SHP77 treated with DMSO at 0.1 percent for 48 hours (cell line): ENCODE measurements around the gene CDNF.

Source experiments
- DNase-seq: peaks from one replicate; lab custom pipeline; 2025; lab: John Stamatoyannopoulos, UW

CDNF gene

DNA sequence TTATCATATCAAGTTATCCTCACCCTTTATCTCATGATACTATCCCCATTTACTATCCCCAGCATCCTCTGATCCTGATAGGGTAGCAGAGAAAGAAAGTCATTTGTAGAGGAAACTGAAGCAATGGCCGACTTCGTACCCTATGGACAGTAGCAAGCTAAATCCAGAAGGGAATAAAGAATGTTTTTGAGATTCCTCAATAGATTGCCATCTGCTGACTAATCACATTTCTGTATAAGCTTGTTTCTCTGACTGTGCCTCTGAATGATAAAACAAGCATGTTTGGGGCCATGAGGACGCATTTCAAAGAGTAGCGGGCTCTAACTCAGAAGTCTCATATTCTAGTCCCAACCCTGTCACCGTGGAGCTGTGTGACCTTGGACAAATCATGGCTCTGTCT, 49.9 kb downstream of the CDNF start:
- no peak for DNase-seq

DNA sequence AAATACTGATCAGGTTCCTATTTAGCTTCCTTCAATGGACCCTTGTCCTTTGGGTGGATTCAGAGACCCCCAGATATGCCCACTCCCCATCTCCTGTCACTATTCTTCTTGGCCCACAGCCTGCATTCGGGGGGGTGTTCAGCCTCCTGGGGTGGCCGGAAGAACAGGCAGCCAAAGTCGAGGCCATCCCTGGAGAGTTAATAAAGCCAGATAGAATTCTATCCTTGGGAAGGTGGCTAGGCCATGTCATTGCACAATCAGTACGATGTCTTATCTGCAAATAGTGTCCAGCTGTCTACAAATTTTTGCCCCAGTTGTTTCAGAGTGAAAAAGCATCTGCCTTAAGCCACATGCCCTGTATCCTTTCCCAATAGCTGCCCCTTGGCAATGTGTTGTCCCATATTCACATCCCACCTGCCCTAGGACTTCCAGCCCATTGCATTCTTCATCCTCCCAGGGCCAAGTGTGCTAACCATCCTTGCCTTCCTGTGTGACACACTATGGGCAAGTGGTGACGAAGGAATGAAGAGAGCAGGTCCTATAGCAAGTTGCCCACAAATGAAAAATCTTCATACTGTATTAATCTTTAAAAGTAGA, 53.3 kb downstream of the CDNF start:
- DNase-seq = no peak

DNA sequence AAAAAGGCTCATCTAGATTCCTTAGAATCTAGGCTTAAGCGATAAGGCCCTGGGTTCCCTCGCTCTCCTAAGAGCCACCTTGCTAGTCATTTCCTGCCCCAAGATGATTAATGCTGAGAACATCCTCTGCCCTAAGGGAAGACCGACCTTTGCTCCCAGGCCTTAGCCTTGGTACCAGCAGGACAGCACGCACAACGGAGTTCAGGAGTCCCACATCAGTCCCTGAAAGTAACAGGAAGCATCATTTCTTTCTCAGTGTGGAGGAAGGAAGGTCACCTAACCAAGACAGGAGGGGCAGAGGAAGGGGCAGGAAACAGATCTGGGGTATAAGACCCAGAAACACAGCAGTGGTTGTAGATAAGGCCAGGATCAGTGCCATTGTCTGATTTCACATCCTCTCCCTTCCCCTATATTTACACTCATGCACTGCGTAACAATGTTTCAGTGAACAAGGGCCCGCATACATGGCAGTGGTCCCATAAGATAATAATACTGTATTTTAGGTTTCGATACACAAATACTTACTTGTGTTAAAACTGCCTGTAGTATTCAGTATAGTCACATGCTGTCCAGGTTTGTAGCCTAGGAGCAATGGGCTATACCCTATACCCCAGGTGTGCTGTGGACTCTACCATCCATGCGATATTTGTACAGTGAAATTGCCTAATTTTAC, 55.0 kb downstream of the CDNF start:
- DNase-seq = no peak

DNA sequence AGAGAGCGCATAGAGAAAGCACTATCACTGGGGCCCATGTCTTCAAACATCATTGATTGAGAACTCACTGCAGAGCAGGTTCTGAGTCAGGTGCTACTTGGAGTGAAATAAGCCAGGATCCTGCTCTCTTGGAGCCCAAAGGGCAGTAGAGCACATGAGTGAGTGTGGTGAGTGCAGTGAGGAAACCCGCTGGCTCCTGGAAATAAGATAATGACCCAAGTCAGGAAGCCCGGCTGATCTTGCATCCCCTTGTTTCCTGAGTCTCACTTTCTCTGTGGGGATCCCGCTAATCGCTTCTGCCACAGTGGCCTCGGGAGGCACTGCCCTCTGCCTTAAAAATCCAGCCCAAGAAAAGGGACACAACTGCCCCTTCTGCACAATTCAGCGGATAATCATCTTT, 56.1 kb downstream of the CDNF start:
- DNase-seq = no peak

DNA sequence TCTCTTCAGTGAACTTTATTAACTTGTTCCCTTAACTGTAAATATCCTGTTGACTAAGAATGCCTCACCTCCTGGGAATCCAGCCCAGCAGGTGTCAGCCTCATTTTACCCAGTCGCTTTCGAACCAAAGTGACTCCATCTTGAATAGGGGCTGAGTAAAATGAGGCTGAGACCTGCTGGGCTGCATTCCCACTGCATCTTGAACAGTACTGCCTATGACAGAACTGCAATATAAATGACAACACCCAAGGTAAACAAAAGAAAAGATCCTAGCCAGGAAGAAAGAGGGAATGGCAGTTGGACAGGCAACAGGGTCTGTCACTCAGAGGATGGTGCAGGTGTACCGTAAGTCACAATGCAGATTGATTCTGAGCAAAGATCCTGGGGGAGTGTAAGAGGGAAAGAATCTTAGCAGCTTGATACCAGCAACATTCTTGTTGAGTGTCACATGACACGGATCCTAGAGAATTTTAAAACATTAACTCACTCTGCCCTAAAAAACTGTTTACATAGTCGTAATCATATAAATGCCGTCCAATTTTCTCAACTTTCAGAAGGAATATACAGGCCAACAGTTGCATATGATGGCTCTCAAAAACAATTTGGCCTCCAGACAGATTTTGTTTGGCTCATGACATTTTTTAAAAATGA, 58.7 kb downstream of the CDNF start:
- no peak for DNase-seq

DNA sequence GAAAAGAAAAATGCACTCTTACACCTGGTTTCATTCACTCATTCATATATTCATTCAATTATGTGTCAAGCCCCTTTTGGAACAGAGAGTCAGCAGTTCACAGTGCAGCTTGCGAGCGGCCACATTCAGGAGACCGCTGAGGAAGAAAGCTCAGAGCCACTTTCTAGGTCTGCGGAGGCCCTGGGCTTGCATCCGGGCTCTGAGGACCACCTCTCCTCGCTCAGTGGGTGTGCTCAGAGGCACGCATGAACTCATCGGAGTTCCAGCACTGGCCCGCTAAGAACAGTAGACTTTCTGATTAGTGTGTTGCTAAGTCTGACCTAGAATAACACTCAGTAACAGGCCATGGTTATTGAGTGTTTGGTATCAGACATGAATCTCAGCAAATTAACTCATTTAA, 61.3 kb downstream of the CDNF start:
- no peak for DNase-seq

DNA sequence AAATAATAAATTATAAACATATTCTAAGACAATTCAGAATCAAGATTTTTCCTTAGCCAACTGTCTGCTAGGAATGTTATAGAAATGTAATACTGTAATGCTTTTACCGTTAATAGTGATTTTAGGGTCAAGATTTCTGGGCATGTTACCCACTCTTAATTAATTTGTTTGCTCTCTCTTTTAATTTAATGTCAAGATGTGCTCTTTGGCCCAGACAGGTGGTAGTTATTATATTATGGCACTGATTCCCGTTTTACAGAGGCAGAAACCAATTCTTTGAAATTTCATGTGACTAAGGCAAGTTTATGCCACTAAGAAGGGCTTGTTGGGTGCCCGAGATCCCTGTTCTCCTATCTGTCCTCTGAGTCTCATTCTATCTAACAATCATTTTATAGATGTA, 62.2 kb downstream of the CDNF start:
- DNase-seq = no peak

DNA sequence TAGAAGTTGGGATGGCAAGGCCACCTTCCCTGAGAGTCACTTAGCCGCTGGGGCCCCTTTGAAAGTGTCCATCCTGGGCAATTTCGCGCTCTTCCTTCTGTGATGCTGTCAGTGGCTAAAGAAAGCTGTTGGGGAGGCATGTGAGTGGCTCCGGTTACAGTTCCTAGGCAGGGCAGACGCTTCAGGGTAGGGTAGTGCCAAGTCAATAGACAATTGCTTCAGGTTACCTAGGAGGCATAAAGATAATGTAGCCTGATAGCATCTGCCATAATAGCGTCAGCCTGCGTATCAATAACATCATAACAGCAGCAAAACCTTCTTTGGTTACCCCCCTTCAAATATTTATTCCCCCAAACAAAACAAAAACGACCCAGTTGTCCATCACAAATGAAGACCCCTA, 63.0 kb downstream of the CDNF start, which contains the start of gene FAM107B:
TSS of gene FAM107B (minus strand) at position 101 of the 400 bp plus-strand sequence. CDS start 234 bp downstream, outside the sequence.
- DNase-seq = no peak

DNA sequence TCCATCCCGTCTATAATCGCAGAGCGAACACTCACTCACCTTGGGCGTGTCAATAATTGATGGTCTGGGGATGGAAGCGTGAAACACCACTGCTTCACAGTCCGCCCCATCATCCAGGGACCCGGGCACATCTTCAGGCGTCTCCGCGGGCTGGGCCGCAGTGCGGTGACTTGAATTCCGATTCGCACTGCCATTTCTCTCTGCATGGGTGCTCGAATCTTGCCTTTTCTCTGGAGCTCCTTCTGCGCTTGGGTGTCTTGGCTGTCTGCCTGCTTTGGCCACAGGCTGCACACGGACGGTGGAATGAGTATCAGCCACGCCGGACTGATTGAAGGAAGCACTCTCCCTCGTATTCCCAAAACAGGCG, 63.6 kb downstream of the CDNF start:
- no peak for DNase-seq

DNA sequence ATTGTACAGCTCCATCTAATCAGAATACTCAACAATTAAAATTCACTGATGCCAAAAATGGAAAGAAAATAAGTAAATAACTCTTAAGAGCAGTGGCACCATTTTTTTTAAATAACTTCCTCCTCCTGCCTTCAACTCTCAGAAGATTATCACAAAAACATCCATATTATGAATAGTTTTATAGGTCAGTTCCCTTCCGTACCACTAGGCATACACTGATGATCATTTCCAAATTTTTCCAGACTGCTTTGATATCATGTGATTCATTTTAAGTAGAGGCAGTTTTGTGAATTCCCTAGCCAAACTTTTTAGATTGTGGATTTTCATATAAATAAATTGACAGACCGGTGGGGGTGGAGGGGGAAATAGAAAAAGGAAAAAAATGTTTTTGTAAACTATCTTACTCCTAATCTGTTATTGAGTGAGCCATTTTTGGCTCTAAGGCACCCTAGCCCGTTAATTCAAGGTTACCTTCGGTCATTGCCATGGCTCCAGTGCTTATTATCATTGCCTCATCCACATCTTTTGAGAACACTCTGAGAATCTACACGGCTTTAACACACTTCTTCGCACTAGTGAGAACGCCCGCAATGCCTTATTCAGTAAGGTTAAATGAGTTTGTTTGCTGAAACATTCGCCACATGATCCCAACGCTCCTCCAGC, 64.2 kb downstream of the CDNF start:
- no peak for DNase-seq

DNA sequence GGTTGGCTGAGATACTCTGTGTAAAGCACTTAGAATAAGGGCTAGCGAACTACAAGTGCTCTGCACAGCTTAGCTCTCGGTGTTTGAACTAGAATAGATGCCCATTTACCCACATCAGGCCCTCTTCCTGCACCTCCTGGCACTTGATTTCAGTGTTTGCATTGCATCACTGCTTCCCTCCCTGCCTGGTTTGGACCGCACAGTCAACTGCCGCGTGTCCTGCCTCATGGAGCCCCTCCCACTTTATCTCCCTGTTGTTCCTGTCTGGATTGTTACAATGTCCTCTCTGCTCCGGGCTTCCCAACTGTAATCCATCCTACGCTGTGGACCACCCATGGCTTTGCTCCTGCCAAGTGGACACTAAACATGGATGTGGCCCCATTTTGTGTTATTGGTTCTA, 65.4 kb downstream of the CDNF start:
- DNase-seq = no peak

DNA sequence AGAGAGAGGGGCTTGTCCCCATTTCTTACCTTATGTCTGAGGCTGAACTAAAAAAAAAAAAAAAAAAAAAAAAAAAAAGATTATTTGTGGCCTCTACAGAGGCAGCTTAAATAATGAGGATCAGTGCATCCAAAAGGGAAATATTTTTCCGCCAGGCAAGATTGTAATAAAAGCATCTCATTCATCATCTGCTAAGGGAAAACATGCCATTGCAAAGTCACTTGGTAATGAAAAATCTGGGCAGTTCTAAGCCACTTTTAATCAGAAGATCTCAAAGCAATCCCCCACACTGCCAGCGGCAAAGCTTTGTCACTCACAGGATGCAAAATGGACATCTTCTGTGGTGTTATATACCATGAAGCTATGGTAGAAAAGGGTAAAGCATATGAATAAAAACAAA, 66.9 kb downstream of the CDNF start:
- no peak for DNase-seq
